ENCODE results near the gene TULP1.

The TULP1 gene

GRCh38 chr6:35514587-35514986 lies 1.9 kb upstream of the TULP1 start:
- Histone ChIP-seq H3K36me3 (ENCODE audit: insufficient read depth, low read length) (no peaks in the 10 kb centered on the region), H3K9me3 (ENCODE audit: control insufficient read depth, insufficient read depth, low read length) (no peaks in the 10 kb centered on the region), H3K9ac (ENCODE audit: low read depth, low read length) (no peak overlapping the region), H3K4me1 (ENCODE audit: insufficient read depth, low read length) (peaks cover 12% of the 10 kb centered on the region; the same call in 1 of the 2 replicates)

GRCh38 chr6:35512006-35512405 lies 690 bp downstream of the TULP1 start:
- peaks cover 24% of the 10 kb centered on the region; the same call in 1 of the 2 replicates for H3K4me1 ChIP-seq (ENCODE audit: insufficient read depth, low read length)
- peak overlapping the region; percentile 48; the same call in 1 of the 2 replicates for H3K9ac ChIP-seq (ENCODE audit: low read depth, low read length)
- no peaks in the 10 kb centered on the region for H3K9me3 ChIP-seq (ENCODE audit: control insufficient read depth, insufficient read depth, low read length)
- H3K36me3 ChIP-seq (ENCODE audit: insufficient read depth, low read length), result no peaks in the 10 kb centered on the region

GRCh38 chr6:35511562-35511941 lies 1.1 kb downstream of the TULP1 start:
- Histone ChIP-seq H3K4me1 (ENCODE audit: insufficient read depth, low read length) (peaks cover 25% of the 10 kb centered on the region; the same call in 1 of the 2 replicates), H3K9me3 (ENCODE audit: control insufficient read depth, insufficient read depth, low read length) (no peaks in the 10 kb centered on the region), H3K9ac (ENCODE audit: low read depth, low read length) (peak overlapping the region; percentile 61; the same call in 1 of the 2 replicates), H3K36me3 (ENCODE audit: insufficient read depth, low read length) (no peaks in the 10 kb centered on the region)

DNA sequence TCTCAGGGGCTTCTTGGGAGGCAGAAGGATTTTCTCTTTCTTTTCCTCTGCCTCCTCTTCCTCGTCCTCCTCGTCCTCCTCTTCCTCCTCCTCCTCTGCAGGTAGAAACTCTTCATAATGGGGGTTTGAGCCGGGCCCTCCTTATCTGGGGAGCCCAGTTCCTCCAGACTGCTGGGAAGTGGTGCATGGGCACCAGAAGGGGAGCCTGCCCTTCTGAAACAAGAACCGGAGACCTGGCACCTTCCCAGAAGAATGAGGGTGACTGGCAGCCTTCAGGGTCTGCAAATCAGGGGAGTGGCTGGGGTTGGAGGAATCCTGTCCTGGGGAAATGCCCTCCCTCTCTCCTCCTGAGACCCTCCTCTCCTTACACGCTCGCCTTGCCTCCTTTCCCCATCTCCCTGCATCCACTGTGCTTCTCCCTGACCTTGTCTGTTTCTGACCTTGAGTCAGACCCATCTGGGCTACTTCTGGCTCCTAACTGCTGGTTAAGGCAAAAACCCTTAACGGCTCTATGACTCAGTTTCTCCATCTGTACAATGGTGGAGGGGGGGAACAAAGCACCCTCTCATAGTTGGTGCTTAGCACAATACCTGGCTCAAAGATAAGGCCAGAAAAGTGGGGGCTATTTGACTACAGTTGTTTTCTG lies 1.7 kb downstream of the TULP1 start:
- no peaks in the 10 kb centered on the region for H3K9me3 ChIP-seq (ENCODE audit: control insufficient read depth, insufficient read depth, low read length)
- H3K36me3 ChIP-seq (ENCODE audit: insufficient read depth, low read length), result no peaks in the 10 kb centered on the region
- H3K4me1 ChIP-seq (ENCODE audit: insufficient read depth, low read length), result peaks cover 25% of the 10 kb centered on the region; the same call in 1 of the 2 replicates
- peak overlapping the region; percentile 61; the same call in 1 of the 2 replicates for H3K9ac ChIP-seq (ENCODE audit: low read depth, low read length)

DNA sequence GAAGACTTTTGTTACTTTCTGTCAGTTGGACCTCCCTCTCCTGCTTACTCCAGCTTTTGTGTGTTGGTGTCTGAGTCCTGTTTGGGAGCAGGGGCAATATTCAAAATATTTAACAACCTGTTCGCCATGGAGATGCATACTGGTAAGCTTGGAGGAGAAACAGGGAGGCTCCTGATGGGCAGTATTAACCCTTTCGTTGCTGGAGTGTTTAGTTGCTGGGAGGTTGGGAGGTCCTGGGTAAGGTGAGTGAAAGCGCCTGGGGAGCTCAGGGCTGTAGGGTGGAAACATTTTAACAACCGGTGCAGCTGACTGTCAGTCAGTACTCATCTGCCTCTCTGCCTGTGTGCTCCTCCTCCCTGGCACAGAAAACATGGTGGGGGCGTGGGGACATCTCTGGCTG lies 4.2 kb downstream of the TULP1 start:
- no peaks in the 10 kb centered on the region for H3K9me3 ChIP-seq (ENCODE audit: control insufficient read depth, insufficient read depth, low read length)
- H3K9ac ChIP-seq (ENCODE audit: low read depth, low read length), result no peak overlapping the region
- peaks cover 25% of the 10 kb centered on the region; the same call in 1 of the 2 replicates for H3K4me1 ChIP-seq (ENCODE audit: insufficient read depth, low read length)
- H3K36me3 ChIP-seq (ENCODE audit: insufficient read depth, low read length), result no peaks in the 10 kb centered on the region

- Histone ChIP-seq H3K36me3 (ENCODE audit: insufficient read depth, low read length) (no peaks in the 10 kb centered on the region), H3K4me1 (ENCODE audit: insufficient read depth, low read length) (peaks cover 25% of the 10 kb centered on the region; the same call in 1 of the 2 replicates), H3K9me3 (ENCODE audit: control insufficient read depth, insufficient read depth, low read length) (no peaks in the 10 kb centered on the region), H3K9ac (ENCODE audit: low read depth, low read length) (no peak overlapping the region)
Observed at GRCh38 chr6:35508027-35508426, 4.7 kb downstream of the TULP1 start.

- Histone ChIP-seq H3K9me3 (ENCODE audit: control insufficient read depth, insufficient read depth, low read length) (no peaks in the 10 kb centered on the region), H3K36me3 (ENCODE audit: insufficient read depth, low read length) (no peaks in the 10 kb centered on the region), H3K4me1 (ENCODE audit: insufficient read depth, low read length) (peaks cover 25% of the 10 kb centered on the region; the same call in 1 of the 2 replicates), H3K9ac (ENCODE audit: low read depth, low read length) (no peak overlapping the region)
Observed at GRCh38 chr6:35507221-35507620, 5.5 kb downstream of the TULP1 start.

DNA sequence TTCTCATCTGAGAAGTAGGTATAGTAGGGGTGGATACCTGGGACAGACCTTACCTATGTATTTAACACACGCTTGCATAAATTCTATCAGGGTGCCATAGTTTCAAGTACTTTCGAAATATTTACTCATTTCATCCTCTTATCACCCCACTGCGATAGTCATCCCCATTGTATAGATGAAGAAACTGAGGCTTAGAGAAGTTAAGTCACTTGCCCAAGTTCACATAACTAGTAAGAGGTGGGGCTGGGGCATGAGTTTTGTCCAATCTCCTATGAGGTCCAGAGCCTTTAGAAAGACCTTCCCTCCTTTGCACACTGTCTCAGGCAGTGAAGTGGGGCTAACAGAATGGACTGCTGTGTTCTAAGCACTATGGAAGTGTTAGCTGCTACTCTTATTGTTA lies 6.2 kb downstream of the TULP1 start:
- Histone ChIP-seq H3K9ac (ENCODE audit: low read depth, low read length) (no peak overlapping the region; the same call in 1 of the 2 replicates), H3K4me1 (ENCODE audit: insufficient read depth, low read length) (peaks cover 25% of the 10 kb centered on the region; the same call in 1 of the 2 replicates), H3K9me3 (ENCODE audit: control insufficient read depth, insufficient read depth, low read length) (no peaks in the 10 kb centered on the region), H3K36me3 (ENCODE audit: insufficient read depth, low read length) (no peaks in the 10 kb centered on the region)

DNA sequence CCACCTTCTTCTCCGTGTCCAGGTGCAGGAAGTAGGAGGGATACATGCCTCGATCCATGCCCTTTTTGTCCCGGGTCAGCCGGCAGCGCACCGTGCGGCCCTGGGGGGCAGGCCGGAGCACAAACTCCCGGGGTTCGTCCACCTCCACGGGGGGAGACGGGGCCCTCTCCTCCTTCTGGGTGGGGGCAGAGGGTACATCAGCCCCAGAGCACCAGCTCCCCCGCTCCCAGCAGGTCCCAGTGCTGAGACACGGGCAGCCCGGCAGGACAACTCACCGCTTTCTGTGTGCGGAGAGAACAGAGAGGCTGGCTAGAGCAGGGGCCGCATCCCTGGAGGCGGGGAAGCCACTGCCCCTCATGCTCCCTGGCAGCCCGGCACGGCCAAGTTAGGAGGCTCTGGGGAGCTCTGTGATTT lies 6.7 kb downstream of the TULP1 start:
- Histone ChIP-seq H3K4me1 (ENCODE audit: insufficient read depth, low read length) (peaks cover 23% of the 10 kb centered on the region; the same call in 1 of the 2 replicates), H3K9ac (ENCODE audit: low read depth, low read length) (peak overlapping the region; percentile 24), H3K36me3 (ENCODE audit: insufficient read depth, low read length) (no peaks in the 10 kb centered on the region)

GRCh38 chr6:35503534-35503933 lies 9.2 kb downstream of the TULP1 start:
- Histone ChIP-seq H3K4me1 (ENCODE audit: insufficient read depth, low read length) (peaks cover 25% of the 10 kb centered on the region), H3K9ac (ENCODE audit: low read depth, low read length) (no peak overlapping the region), H3K9me3 (ENCODE audit: control insufficient read depth, insufficient read depth, low read length) (no peaks in the 10 kb centered on the region), H3K36me3 (ENCODE audit: insufficient read depth, low read length) (no peaks in the 10 kb centered on the region)

More for the DNA sequence above, 6.7 kb downstream of the TULP1 start:
- no peaks in the 10 kb centered on the region for H3K9me3 ChIP-seq (ENCODE audit: control insufficient read depth, insufficient read depth, low read length)

GRCh38 chr6:35501784-35502183 lies 10.9 kb downstream of the TULP1 start:
- H3K36me3 ChIP-seq (ENCODE audit: insufficient read depth, low read length), result no peaks in the 10 kb centered on the region

DNA sequence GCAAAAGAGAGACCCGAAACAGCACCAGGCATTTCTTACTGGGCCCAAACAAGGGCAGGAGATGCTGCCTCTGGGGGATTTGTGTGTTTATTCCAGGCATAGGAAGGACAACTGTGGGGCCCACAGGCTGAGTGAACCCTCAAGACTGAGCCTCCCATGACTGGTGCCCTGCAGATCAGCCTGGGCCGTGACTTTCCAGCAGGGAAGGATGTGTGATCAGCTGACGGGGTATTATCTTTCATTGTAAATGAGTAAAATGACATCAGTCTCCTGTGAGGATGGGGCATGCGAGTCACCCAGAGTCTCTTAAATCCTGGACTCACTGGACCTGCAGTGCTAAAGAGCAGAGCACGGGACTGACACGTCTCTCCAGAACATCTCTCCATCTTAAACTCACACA lies 11.9 kb downstream of the TULP1 start:
- Histone ChIP-seq H3K9me3 (ENCODE audit: control insufficient read depth, insufficient read depth, low read length) (no peaks in the 10 kb centered on the region), H3K36me3 (ENCODE audit: insufficient read depth, low read length) (no peaks in the 10 kb centered on the region), H3K4me1 (ENCODE audit: insufficient read depth, low read length) (peaks cover 19% of the 10 kb centered on the region), H3K9ac (ENCODE audit: low read depth, low read length) (no peak overlapping the region)

More at GRCh38 chr6:35501784-35502183, 10.9 kb downstream of the TULP1 start:
- no peak overlapping the region for H3K9ac ChIP-seq (ENCODE audit: low read depth, low read length)
- H3K4me1 ChIP-seq (ENCODE audit: insufficient read depth, low read length), result peaks cover 19% of the 10 kb centered on the region
- no peaks in the 10 kb centered on the region for H3K9me3 ChIP-seq (ENCODE audit: control insufficient read depth, insufficient read depth, low read length)

GRCh38 chr6:35499372-35499771 lies 13.3 kb downstream of the TULP1 start:
- no peaks in the 10 kb centered on the region for H3K36me3 ChIP-seq (ENCODE audit: insufficient read depth, low read length)
- no peak overlapping the region for H3K9ac ChIP-seq (ENCODE audit: low read depth, low read length)
- no peaks in the 10 kb centered on the region for H3K9me3 ChIP-seq (ENCODE audit: control insufficient read depth, insufficient read depth, low read length)
- H3K4me1 ChIP-seq (ENCODE audit: insufficient read depth, low read length), result peaks cover 30% of the 10 kb centered on the region

- H3K9ac ChIP-seq (ENCODE audit: low read depth, low read length), result peak overlapping the region; percentile 83
- no peaks in the 10 kb centered on the region for H3K36me3 ChIP-seq (ENCODE audit: insufficient read depth, low read length)
- peaks cover 39% of the 10 kb centered on the region for H3K4me1 ChIP-seq (ENCODE audit: insufficient read depth, low read length)
- H3K9me3 ChIP-seq (ENCODE audit: control insufficient read depth, insufficient read depth, low read length), result no peaks in the 10 kb centered on the region
Observed at GRCh38 chr6:35498422-35499067, 14.2 kb downstream of the TULP1 start.

All from ES-I3 (cell line).